GM21786 (cell line): ENCODE data around the gene CD300LB.
"Not testable (repeated sequence)": the region's sequence is repeated elsewhere in the genome, so short reads cannot be mapped to it uniquely, and the experiment has no call there.

Experiments used
- ATAC-seq: cut with Tn5 transposase; IDR thresholded peaks from one replicate; pipeline ENCODE4 v1.9.1; 2021; ENCODE audit not compliant: unreplicated experiment

CD300LB gene

GRCh38 chr17:74531231-74531761 is at the start of gene CD300LB:
CD300LB (minus strand) TSS chr17:74531475; CDS start chr17:74531350, 125 bp downstream.
- ATAC-seq, result no peak

DNA sequence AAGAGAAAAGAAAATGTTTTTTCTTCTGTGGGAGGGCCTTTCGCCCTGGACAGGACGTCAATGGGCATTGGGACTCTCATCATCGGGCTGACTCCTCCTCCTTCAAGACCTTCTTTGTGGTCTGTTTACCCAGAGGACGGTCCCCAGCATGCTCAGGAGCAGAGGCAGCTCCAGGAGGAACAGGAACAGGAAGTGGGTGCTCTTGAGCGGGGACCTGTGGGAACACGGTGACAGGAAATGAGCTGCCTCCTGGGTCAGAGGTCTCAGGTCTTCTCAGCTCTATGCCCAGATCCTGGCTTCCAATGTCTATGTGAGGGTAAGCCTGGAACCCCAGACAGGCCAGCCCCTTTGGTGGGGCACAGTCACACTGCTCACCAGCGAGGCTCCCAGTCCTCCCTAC is 48.6 kb upstream of the CD300LB start:
- ATAC-seq, result no peak

DNA sequence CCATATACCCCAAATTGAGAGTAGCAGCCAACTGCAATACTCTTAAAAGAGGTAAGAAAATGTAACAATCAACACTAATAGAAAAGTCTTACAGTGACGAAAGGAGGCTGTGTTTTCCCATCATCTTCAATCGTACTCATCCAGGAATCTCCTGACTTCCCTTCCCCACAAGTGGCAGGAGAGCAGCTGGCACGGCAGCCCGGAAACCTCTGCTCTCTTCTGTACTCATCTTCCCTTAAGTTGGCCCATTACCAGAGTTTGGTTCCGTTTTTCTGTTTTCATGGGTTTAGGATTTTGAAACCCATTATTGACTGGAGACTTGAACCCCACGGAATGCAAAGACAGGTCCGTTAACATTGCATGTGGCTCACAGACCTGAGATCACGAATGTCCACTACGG is 47.7 kb upstream of the CD300LB start:
- ATAC-seq, result no peak

GRCh38 chr17:74574489-74575142 is 43.3 kb upstream of the CD300LB start:
- ATAC-seq, result no peak

DNA sequence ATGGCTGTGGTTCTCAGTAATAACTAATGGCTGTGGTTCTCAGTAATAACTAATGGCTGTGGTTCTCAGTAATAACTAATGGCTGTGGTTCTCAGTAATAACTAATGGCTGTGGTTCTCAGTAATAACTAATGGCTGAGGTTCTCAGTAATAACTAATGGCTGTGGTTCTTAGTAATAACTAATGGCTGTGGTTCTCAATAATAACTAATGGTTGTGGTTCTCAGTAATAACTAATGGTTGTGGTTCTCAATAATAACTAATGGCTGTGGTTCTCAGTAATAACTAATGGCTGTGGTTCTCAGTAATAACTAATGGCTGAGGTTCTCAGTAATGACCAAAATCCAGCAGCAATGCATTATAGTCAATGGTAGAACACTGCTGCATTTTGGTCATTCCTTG is 42.4 kb upstream of the CD300LB start:
- not testable (repeated sequence) for ATAC-seq

DNA sequence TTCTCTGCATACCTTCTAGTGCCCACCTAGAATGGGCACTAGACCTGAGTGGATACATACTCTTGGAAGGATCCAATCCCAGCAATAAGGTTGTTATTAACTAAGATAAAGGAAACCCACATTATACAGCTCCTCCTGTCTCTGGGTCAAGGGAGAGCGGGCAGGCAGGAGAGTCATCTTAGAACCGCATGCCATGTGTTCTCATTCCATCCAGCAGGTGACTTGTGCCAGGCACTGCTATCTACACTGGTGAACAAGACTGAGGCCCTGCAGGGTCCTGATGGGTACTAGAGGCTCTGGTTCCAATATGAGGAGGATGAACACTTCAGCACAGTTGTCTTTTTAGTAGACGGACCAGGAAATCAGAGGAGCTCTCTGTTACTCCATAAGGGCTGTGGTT is 41.9 kb upstream of the CD300LB start:
- ATAC-seq, result no peak

DNA sequence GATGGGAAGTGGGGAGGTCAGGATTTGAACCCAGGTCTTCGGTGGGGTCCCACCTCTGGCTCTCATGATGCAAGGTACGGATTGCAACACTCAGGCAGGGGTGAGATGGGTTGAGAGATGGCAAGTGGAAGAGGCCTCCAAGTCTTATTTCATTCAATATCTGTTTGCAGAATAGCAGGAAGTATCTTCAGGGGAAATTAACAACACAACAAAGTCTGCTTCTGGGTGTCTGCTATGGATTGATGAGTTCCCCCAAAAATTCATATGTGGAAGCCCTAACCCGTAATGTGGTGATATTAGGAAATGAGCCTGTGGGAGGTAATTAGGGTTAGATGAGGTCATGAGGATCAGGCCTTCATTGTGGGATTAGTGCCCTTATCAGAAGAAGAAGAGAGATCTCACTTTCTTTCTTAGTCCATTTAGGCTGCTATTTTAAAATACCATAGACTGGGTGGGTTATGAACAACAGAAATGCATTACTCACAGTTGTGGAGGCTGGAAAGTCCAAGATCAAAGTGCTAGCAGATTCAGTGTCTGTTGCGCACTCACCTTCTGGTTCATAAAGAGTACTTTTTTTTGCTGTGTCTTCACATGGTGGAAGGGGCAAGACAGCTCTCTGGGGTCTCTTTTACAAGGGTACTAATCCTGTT is 40.5 kb upstream of the CD300LB start:
- ATAC-seq, result no peak

DNA sequence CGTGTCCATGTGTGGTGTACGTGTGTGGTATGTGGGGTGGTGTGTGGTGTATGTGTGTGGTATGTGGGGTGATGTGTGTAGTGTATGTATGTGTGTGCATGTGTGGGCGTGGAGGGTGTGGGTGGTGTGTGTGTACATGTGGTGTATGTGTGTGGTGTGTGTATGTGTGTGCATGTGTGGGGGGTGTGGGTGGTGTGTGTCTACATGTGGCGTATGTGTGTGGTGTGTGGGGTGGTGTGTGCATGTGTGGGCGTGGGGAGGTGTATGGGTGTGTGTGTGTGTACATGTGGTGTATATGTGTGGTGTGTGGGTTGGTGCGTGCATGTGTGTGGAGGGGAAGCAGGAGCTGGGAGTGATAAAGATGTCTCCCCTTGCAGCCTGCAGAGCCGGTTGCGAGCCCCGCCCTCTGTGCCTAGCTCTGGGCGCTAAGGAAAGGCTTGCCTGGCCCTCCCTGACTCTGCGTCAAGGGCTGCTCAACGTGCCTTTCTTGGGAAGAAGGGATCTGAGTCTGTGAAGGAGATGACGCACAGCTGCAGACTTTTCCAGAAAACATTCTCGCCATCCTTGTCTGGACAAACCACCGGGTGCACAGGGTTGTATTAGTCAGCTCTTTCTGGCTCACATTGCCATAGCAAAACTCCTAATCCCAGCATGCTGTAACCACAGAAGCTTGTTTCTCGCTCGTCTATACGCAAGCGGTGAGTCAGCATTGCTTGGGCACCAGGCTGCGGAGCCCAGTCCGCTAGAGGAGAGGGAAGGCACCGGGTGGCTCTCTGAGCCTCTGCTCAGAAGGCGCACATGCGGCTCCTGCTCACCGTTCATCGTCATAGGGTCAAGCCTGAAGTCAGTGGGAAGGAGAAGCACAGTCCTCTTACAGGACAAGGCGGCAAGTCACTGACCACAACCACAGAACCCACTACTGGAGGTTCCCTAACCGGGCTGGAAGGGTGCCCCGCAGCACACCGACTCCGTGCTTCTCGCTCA is 38.0 kb upstream of the CD300LB start:
- ATAC-seq, result no peak

DNA sequence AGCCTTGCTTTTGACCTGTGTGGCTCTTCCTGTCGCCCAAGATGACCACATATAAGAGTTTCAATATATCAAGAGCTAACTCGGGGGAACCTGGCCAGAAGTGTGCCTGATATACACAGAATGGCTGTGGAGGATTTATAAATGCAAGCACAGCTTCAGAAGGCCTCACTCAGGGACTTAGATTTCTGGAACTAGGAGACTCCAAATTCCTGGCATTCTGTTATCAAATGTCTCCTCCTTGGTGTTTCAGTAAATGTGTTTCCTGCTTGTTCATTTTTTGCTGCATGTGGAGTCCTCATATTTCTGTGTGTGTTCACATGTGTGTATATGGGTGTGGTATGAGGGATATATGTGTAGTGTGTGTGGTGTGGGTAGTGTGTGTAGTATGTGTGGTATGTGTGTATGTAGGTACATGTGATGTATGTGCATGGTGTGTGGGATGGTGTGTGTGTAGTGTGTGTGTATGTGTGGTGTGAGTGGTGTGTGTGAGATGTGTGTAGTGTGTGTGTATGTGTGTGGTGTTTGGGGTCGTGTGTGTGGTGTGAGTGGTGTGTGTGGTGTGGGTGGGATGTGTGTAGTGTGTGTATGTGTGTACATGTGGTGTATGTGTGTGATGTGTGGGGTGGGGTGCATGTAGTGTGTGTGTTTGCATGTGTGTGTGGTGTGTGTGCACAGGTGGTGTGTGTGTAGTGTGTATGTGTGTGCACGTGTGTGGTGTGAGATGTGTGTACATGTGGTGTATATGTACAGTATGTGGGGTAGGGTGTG is 37.0 kb upstream of the CD300LB start:
- no peak for ATAC-seq

DNA sequence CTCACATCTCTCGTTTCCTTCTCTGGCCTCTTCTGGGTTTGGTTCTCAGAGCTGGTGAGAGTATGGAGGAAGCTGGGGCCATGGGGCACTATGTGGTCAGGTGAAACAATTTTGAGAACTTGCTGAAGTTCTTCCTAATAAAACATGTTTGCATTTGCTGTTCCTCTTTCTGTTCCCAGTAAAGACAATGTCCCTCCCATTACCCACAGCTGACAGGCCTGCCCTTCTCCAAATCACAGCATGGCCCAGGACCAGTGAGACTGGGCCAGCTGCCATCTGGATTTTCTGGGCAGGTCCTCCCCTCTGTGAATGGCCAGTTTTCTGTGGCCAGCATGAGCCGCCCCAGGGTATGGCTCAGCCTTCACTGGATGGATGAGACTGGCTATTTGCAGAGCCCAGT is 36.1 kb upstream of the CD300LB start, which contains the start of gene CD300H:
Gene CD300H, minus strand, starts transcription at position 113 of the 400 bp plus-strand sequence.
- ATAC-seq, result no peak

DNA sequence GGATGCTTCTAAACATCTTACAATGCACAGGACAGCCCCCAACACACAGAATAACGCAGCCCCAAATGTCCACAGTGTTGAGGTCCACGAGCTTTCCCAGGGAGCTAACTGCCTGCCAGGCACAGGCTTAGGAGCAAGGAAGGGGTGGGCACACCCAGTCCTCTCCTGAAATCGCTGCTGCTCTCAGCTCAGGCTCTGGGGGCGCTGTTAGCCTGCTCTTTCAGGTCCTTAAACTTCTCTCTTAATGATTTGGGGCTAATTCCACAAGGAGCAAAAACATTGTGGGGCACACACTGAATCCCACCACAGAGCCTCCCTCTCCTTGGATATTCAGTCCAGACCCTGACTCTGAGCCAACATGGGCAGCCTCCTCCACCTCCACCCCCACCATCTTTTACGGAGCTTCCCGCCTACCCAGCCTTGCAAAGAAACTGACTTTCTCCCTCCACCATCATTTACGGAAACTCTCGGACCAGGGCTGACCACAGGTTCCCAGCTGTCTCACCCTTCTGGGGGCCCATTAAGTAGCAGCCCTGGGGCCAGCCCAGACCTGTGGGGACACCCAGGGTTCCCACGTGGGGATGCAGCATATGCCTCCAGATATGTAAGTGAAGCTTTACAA is 35.0 kb upstream of the CD300LB start:
- ATAC-seq, result no peak

DNA sequence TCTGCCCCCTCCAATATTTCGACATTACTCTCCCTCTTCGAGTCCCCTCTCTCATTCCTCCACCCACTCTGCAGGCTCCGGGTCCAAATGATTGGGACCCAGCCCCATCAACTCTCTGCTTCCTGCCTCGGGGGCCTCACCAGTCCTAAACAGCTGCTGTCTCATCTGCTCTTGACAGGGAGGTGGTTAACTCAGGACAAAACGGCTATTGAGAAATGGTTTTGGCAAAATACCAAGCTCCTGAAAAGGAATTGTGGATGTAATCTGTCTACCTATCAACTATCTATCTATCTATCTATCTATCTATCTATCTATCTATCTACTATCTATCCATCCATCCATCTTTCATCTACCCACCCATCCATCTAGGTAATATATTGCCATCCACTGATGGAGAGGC is 33.9 kb upstream of the CD300LB start:
- no peak for ATAC-seq

DNA sequence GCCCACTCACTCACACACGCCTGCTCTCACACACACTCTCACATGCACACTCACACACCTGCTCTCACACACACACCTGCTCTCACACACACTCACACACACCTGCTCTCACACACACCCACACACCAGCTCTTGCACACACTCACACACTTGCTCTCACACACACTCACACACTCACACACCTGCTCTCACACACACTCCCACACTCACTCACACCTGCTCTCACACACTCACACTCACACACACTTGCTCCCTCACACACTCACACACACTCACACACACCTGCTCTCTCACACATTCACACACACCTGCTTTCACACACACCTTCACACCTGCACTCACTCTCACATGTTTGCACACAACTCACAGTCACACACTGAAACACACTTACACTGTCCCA is 32.1 kb upstream of the CD300LB start:
- no peak for ATAC-seq

- no peak for ATAC-seq
Observed at GRCh38 chr17:74561586-74561985, 30.3 kb upstream of the CD300LB start.

DNA sequence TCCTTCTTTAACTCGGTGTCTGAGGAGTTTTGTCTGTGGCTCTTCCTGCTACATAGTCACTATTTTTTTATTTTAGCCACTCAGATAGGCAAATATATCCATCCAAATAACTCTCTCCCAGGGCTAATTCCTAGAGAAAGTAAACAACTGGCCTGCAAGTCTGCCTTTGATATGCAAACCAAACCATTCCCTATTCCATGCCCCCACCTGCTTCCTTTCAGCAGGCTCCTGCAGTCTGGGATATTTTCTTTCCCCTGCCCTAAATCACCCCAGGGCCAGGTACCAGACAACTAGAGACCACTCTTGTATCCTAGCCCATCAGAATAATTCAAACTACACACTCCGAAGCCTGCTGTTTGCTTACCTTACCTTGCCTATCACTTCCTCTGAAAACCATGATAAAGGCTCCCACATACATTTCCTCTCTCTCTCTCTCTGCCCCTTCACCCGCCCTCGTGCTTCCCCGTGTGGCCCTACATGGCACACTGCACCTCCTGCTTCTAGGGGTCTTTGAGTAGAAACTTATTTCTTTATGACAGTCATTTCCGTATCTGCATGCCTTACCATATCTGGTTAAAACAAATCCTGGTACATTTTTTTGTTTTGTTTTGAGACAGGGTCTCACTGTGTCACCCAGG is 27.7 kb upstream of the CD300LB start:
- ATAC-seq, result no peak

DNA sequence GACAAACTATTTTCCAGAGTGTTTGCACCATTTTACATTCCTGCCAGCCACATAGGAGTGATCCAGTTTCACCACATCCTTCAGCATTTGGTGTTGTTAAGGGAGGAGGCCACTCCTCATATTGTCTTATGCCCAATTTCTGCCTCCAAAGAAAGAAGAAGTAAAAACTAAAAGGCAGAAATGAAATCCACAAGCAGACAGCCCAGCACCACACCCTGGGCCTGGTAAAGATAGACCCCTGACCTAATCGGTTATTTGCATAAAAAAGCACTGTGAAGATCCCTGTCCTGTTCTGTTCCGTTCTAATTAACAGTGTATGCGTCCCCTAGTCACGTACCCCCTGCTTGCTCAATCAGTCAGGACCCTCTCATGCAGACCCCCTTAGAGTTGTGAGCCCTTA is 27.1 kb upstream of the CD300LB start:
- not testable (repeated sequence) for ATAC-seq

GRCh38 chr17:74555427-74555940 is 24.2 kb upstream of the CD300LB start:
- no peak for ATAC-seq

DNA sequence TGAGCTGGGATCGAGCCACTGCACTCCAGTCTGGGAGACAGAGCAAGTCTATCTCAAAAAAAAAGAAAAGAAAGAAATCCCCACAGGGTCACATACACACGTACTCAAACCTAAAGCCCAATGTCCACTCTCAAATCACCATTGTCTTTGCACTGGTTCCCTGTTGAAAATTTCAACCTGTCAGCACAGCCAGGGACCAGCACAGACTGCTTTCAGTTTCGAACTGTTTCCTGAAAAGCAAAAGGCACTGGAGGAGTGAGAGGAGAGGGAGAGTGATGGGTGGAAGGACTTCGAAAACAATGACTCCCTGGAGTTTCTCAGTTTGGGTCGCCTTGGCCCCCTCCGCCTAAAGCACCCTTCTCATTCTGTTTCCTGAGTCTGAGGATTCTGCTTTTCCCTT is 23.6 kb upstream of the CD300LB start:
- no peak for ATAC-seq

DNA sequence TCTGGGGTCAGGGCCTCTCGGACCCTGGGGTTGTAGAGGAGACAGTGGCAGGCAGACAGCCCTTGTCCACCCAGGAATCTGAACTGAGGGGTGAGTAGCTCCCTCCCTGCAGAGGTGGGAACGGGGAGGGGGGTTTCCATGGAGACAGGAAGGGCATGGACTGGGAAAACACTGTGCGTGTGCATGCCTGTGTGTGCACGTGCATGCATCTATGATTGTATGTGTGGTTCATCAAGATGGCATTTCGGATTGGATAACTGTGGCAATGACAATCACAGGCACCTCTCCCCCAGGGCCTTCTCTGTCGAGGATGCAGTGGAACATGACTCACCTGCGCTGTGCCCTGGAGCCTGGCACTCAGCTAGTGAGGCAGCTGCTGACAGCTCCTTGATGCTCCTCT is 20.8 kb upstream of the CD300LB start:
- no peak for ATAC-seq
